Vagina (tissue), 2 donors: Measurements from ENCODE around the gene PPY.

Experiments
- POLR2A ChIP-seq, 2 donors: fragments of 450-650 bp; IDR thresholded peaks; one replicate each; pipeline ENCODE4 v1.6.1; 2017; ENCODE audit warnings: antibody characterized with exemption in 2 of 2, mild to moderate bottlenecking in 2 of 2, moderate library complexity in 2 of 2
- POLR2AphosphoS5 ChIP-seq, 2 donors: sonication (generic); formaldehyde crosslinking; IDR thresholded peaks; one replicate each; pipeline ENCODE4 v1.9.0; 2017; ENCODE audit warnings: antibody characterized with exemption in 2 of 2, mild to moderate bottlenecking in 2 of 2, low read depth in 1 of 2; ENCODE audit not compliant: insufficient read depth in 1 of 2

- TF ChIP-seq POLR2AphosphoS5 (IDR thresholded peaks at IDR 0.05; ENCODE audit: insufficient read depth in 1 of 2, low read depth in 1 of 2) (no peak), POLR2A (IDR thresholded peaks at IDR 0.05) (no peak)
These were observed 30.4 kb downstream of the PPY start for GRCh38 chr17:43911904-43912303.
